HG03571 (cell line): ENCODE data around the gene GRIN2D.

ENCODE experiments used
- ATAC-seq: cut with Tn5 transposase; IDR thresholded peaks from one replicate; pipeline ENCODE4 v1.9.1; 2021; ENCODE audit not compliant: unreplicated experiment

GRIN2D gene

GRCh38 chr19:48393559-48394330 lies at the start of gene GRIN2D:
GRIN2D (plus strand) TSS chr19:48393668; CDS start chr19:48398393, 4,725 bp downstream.
- no peak for ATAC-seq

GRCh38 chr19:48344892-48345291 lies 48.6 kb upstream of the GRIN2D start:
- ATAC-seq, result no peak

GRCh38 chr19:48346191-48346590 lies 47.3 kb upstream of the GRIN2D start:
- no peak for ATAC-seq

DNA sequence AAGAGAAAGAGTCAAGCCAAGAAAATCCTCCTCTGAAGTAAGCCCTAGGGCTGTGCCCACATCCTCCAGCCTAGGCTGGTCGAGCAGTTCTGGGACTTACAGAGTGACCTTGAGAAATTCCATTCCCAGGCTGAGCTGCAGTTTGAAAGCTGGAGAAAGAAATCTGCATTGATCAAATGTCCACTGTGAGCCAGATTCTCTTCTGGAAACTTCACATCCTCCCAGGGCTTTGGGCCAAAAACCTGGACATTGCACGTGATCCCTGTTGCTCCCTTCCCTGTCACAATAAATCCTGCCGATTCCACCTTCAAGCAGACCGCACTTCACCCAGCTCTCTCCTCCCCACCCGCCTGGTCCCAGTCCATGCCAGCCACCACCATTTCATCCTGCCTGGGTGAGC lies 45.4 kb upstream of the GRIN2D start:
- ATAC-seq, result no peak

DNA sequence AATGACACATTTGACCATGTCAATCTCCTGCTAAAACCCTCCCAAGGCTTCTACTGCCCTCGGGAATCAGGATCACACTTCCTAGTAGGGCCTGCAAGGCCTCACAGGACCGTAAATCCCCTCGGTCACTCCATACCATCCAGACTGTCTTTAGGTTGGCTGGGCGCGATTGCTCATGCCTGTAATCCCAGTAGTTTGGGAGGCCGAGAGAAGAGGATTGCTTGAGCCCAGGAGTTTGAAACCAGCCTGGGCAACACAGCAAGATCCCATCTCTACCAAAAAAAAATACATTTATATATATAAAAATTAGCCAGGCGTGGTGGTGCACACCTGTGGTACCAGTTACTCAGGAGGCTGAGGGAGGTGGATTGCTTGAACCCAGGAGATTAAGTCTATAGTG lies 44.7 kb upstream of the GRIN2D start:
- ATAC-seq, result no peak

- no peak for ATAC-seq
Observed at GRCh38 chr19:48350856-48351255, 42.6 kb upstream of the GRIN2D start.

DNA sequence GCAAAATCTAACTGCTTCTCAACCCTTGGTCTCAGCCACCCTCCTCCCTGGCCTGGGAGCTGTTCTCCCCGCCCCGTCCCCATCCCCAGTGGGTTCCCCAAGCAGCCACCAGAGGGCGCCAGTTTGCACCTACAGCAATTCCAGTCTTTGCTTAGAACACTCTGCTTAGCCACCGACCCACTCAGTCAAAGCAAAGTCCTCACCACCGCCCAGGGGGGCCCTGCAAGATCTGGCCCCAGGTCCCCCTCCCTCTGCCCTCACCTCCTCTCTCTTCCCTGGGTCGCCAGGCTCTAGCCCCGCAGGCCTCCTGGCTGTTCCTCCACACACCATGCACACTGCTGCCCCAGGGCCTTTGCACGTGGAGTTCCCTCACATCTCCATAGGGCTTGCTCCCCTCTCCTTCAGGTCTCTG lies 42.1 kb upstream of the GRIN2D start:
- ATAC-seq, result no peak

- no peak for ATAC-seq
Observed at GRCh38 chr19:48353677-48354076, 39.8 kb upstream of the GRIN2D start.

DNA sequence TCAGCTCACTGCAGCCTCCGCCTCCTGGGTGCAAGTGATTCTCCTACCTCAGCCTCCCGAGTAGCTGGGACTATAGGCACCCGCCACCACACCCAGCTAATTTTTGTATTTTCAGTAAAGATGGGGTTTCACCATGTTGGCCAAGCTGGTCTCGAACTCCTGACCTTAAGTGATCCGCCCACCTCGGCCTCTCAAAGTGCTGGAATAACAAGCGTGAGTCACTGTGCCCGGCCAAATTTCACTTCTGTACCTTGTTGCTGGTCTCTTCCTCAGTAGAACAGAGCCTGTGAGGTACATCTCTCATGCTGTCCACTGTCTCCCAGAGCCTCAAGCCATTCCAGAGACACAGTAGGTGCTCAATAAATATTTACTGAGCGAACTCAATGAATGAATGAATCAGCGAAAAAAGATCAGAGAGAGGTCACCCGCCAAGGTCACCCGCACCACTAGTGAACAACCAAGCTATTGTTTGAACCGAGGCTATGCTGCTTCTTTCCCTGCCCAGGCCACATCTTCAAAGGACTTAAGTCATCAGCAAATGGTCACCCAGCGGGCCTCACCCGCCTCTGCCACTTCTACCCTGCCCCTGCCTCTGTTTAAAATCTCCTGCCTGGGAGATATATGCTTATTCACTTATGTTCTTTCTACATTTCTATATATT lies 39.0 kb upstream of the GRIN2D start:
- no peak for ATAC-seq

DNA sequence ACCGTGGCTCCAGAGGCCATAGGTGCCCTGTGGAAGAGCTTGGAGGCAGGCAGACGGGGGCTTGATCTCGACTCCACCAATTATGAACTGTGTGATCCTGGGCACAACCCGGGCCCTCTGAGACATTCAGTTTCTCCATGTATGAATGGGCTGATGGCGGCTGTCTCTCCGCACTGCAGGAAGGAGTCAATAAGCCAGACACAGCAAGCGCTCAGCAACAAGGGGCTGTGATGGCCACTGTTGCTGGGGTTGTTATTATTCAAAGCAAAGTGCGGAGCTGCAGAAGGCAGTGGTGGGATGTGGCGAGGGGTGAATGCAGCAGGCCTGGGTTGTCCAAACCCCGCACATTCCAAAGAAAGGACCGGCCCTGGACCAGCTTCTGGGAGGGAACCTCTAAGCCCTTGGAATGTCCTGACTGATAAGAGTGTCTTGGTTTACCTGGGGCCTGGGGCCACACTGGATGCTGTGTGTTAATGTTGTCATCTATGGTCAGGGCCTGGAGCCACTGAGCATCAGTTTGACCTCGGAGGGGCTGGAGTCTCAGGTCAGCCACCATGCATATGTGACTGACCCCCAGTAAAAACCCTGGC lies 38.0 kb upstream of the GRIN2D start:
- ATAC-seq, result no peak

- no peak for ATAC-seq
Observed at GRCh38 chr19:48359123-48359522, 34.3 kb upstream of the GRIN2D start.

GRCh38 chr19:48361912-48362311 lies 31.6 kb upstream of the GRIN2D start:
- ATAC-seq, result no peak

DNA sequence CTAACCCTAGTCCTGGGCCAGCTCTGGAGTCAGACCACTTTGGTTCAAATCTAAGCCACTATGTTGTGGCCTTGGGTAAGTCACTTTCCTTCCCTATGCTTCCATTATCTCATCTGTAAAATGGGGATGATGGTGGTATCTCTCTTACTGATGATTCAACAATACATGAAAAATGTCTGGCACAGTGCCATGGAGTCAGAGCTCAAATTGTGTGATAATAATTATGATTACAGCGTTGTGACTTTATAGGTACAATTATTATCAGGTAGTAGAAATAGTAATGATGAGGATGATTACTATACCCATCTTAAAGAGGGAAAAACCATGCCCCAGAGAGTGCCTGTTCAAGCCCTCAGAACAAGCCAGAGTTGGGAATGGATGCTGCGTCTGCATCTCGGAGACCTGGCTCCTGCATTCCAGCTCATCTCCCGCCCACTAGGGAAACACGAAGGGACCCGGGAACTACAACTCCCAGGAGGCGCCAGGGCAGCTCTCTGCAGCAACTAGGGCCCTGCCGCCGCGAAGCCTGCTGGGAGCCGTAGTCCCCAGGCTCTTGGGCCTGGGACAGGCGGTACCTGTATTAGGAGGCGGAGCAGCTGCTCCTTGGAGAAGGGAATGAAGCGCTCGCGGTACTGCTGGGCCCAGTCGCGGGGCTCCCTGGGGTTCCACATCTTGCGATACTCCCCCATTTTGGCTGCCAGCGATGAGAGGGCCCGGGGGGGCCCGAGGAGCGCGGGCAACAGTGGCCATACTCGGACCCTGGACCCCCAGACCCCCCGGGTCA lies 30.6 kb upstream of the GRIN2D start:
- ATAC-seq, result peak; percentile 51

GRCh38 chr19:48363500-48363809 lies 30.0 kb upstream of the GRIN2D start:
- ATAC-seq, result peak; percentile 6

DNA sequence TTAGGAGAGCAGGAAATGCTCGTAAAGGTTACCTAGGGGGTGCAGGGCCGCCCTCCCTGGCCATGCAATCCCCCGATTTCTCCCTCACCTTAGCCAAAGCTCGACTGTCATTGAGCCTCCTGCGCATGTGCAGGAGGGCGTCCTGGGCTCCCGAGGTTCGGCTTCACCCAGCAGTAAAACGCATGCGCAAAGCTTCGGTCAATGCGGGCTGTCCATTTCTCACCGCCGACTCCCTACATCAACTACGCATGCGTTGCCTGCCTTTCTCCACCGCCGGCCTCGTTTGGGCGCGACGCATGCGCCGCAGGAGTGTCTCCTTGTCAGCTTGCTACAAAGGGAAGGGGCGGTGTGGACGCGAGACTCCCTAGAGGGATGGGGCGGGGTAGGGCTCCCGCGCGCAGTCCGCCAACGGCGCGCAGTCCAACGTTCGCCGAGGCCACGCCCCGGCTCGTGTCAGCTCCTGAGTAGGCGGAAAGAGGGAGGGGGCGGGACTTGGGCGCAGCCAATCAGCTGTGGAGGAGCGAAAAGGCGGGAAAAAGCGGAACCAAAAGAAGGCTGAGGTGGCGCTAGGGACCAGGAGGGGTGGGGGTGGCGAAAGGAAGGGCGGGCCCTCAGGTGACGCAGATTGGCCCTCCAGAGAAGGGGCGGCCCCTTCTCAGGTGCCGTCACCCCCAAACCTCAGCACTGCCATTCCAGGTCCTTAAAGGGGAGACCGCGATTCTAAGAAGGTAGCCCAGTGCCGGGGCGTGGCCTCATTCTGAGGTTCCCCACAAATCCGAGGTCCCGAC lies 29.5 kb upstream of the GRIN2D start, which contains the start of the genes SYNGR4 and TMEM143:
TSS of gene SYNGR4 (plus strand) at position 558 of the 788 bp plus-strand sequence. CDS start 1,476 bp downstream, outside the sequence.
TSS of gene TMEM143 (minus strand) at position 131 of the 788 bp plus-strand sequence. CDS start at position 111, 20 bp downstream.
- peak; percentile 71 for ATAC-seq

DNA sequence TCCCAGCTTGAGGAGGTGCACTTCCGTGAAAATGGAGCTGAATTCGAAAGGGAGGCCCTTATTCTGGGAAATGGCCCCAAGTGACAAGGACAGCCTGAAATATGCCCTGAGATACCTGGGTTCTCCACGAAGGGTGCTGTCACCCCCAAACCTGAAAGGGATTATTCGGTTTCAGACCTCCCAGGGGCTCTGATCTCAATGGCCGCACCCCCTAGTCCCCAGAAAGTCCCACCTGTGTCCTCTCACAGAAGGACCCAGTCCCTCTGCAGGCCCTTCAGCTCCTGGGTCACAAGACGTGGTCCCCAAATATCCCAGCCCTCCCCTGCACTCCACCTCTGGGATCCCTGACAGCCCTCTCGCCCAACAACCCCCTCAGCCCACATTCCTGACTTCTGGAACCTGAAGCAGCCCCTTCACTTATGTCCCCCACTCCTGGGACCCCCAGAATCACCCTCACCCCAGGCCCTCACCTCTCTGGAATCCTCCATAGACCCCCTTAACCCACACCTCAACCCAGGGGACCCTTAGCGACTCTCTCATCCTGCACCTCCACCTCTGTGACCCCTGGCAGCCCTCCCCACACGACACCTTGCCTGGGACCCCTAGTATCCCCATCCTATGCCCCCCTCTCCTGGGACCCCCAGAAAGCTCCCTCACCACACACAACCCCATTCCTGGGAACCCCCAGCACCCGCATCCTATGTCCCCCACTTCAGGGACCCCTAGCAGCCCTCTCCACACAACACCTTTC lies 28.7 kb upstream of the GRIN2D start:
- ATAC-seq, result no peak

DNA sequence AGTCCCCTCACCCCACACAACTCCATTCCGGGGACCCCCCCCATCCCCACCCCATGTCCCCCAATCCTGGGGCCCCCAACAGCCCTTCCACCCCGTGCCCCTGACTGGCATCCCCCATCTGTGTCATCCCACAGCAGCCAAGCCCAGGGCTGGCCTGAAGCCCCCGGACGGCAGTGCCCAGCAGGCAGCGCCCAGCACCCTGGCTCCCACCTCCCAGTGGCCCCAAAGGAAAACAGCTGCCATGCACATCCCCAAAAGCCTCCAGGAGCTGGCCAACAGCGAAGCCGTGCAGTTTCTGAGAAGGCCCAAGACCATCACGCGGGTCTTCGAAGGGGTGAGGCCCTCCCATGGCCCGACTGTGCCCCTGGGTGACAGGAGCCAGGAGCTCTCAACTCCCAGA lies 27.9 kb upstream of the GRIN2D start:
- no peak for ATAC-seq

DNA sequence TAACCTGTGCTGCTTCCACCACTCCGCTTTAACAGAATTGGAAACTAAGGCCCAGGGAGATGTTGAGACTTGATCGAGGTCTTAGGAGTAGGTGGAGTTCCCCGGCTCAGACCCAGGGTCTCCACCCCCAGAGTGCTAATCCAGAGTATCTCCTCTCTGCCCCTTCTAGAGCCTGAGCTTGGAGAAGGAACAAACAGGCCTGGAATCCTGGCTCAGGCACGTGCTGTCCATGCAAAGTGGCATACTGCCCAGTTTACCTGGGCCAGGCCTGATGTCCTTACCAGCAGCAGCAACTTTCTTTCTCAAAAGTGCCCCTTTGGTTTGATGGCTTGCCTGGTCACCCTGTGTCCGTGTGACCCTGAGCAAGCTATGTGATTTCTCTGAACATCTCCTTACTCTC lies 25.6 kb upstream of the GRIN2D start:
- no peak for ATAC-seq

GRCh38 chr19:48368936-48369335 lies 24.5 kb upstream of the GRIN2D start:
- no peak for ATAC-seq

GRCh38 chr19:48370955-48371354 lies 22.5 kb upstream of the GRIN2D start:
- no peak for ATAC-seq
